ENCODE measurements around the gene SERPING1. TPM values are rescaled to one million over a fixed set of nuclear protein-coding genes. Genes with fewer than 3 reads are reported as not detected.
A peak's percentile ranks its signal among the peaks of the same experiment; 100 is the strongest.

SERPING1 gene
- total and polyA plus RNA-seq, 2 donors (not counting 1 experiment from before 2014, with no cell fraction given), result not detected

DNA sequence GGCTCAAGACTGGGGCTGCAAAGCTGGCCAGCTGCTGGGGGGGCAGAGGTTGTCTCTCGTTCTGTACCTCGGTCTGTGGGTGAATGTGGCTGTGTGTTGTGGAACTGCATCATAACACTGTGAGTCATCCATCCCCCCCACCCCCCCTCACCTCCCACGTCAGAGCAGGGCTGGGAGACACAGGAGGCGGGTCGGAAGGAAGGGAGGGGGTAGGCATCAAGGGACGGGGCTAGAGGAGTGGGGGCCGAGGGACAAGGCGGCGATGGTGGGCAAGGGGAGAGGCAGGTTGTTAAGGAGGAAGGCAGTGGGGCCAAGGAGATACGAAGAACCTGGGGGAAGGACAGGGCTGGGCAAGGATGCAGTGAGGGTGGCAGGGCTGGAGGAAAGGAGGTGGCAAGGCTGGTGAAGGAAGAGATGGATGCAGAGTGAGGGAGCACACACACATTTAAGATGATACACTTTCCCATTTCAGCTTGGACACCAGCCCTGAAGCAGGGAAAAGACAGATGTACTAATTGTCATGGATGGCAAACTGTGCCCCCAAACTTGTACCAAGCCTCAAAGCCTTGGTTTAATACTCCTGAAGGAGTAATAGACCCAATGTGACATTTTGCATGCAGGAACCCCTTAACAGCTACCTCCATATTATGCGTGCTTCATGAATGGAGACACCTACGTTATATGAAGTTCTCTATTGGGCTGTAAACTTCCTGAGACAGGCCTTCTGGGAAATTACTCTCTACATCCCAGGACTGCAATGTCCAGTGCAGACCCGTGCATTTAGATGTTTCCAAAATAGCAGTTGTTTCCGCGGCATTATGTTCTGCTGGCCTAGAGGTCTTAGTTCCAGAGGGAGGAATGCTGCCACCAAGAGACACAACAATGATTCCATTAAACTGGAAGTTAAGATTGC, 52.6 kb downstream of the SERPING1 start, which contains the start of gene YPEL4:
YPEL4 (minus strand) TSS at position 87 of the 913 bp plus-strand sequence. CDS start 2,805 bp downstream, outside the sequence.
- H3K4me1 Mint-ChIP-seq, result peaks cover 40% of the 10 kb centered on the region
- peak; percentile 54 for DNase-seq

More for the DNA sequence above, 52.6 kb downstream of the SERPING1 start, which contains the start of gene YPEL4:
- peaks cover 63% of the 10 kb centered on the region for H3K27me3 Mint-ChIP-seq
- Histone ChIP-seq H3K4me1 (ENCODE audit: control insufficient read depth in 2 of 2, insufficient read depth in 2 of 2, low read length in 2 of 2) (peaks cover 41 to 44% of the 10 kb centered on the region in 2 donors), H2AFZ (ENCODE audit: insufficient read depth, low read depth, low read length, poor library complexity, severe bottlenecking) (no peak within 1 kb of the TSS), H3K4me2 (replicated peaks; ENCODE audit: low read depth, low read length, poor library complexity, severe bottlenecking) (peak within 1 kb of the TSS; percentile 55), H3K9me3 (ENCODE audit: control extremely low read depth in 1 of 3, control insufficient read depth in 2 of 3, insufficient read depth in 1 of 3, low read length in 2 of 3) (peaks cover 0 to 11% (median 0%) of the 10 kb centered on the region in 3 donors), H4K20me1 (ENCODE audit: control insufficient read depth, insufficient read depth, low read length, poor library complexity, severe bottlenecking) (no peaks in the 10 kb centered on the region), H3K27me3 (replicated peaks in 1 of 4; ENCODE audit: control extremely low read depth in 1 of 4, control insufficient read depth in 3 of 4, insufficient read depth in 4 of 4, low read length in 3 of 4) (peaks cover 0 to 62% (median 53%) of the 10 kb centered on the region in 4 experiments), H3K79me2 (ENCODE audit: control insufficient read depth, insufficient read depth, low read length) (no peaks in the 10 kb centered on the region), H3K27ac (ENCODE audit: low read length in 2 of 2) (no peak within 1 kb of the TSS), H3K36me3 (replicated peaks in 1 of 2; ENCODE audit: control extremely low read depth in 1 of 2, control insufficient read depth in 1 of 2, extremely low read depth in 1 of 2, insufficient read depth in 2 of 2, low read length in 1 of 2) (no peaks in the 10 kb centered on the region), H3K4me3 (ENCODE audit: control extremely low read depth in 1 of 5, extremely low read depth in 1 of 5, insufficient read depth in 1 of 5, low read depth in 2 of 5, low read length in 4 of 5) (peak within 1 kb of the TSS in 1 of 5 experiments; percentile 24), H3K9ac (ENCODE audit: low read length) (no peak within 1 kb of the TSS)
- no peaks in the 10 kb centered on the region for H3K9me3 Mint-ChIP-seq (ENCODE audit: insufficient read depth)
- ChIA-PET CTCF (interaction anchor here (0.5 to 0.9 kb wide), 3 partner anchors 81 to 150 kb away, joined by 3 read pairs; no protein-coding TSS in a partner anchor), POLR2A (no interaction called here)
- TF ChIP-seq, protein P1, sequence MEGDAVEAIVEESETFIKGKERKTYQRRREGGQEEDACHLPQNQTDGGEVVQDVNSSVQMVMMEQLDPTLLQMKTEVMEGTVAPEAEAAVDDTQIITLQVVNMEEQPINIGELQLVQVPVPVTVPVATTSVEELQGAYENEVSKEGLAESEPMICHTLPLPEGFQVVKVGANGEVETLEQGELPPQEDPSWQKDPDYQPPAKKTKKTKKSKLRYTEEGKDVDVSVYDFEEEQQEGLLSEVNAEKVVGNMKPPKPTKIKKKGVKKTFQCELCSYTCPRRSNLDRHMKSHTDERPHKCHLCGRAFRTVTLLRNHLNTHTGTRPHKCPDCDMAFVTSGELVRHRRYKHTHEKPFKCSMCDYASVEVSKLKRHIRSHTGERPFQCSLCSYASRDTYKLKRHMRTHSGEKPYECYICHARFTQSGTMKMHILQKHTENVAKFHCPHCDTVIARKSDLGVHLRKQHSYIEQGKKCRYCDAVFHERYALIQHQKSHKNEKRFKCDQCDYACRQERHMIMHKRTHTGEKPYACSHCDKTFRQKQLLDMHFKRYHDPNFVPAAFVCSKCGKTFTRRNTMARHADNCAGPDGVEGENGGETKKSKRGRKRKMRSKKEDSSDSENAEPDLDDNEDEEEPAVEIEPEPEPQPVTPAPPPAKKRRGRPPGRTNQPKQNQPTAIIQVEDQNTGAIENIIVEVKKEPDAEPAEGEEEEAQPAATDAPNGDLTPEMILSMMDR (IDR thresholded peaks at IDR 0.05), result no peak
- TF ChIP-seq EZH2 (IDR thresholded peaks at IDR 0.05; ENCODE audit: borderline replicate concordance, insufficient read depth, low read depth, low read length, poor library complexity, severe bottlenecking), result no peak
- peak within 1 kb of the TSS; percentile 78 for H3K4me3 Mint-ChIP-seq
- ATAC-seq (ENCODE audit: low read depth), result peak; percentile 71
- peak within 1 kb of the TSS; percentile 37 for H3K27ac Mint-ChIP-seq
- WGBS (ENCODE audit: insufficient coverage), result 39% methylated on average over 10 of the region's 15 CpGs
- intact Hi-C loops (cut with micrococcal nuclease), result no loop called here
